GM12872 (cell line): Measurements from ENCODE around the gene HINT3.

Source experiments
- CTCF ChIP-seq: IDR thresholded peaks from 3 replicates; pipeline ENCODE4 v1.5.1; 2011; ENCODE audit warnings: low read depth, mild to moderate bottlenecking, low read length, moderate library complexity; ENCODE audit not compliant: insufficient read depth

The HINT3 gene

GRCh38 chr6:125957845-125958244 lies 1.3 kb downstream of the HINT3 start:
- TF ChIP-seq CTCF, result no peak

DNA sequence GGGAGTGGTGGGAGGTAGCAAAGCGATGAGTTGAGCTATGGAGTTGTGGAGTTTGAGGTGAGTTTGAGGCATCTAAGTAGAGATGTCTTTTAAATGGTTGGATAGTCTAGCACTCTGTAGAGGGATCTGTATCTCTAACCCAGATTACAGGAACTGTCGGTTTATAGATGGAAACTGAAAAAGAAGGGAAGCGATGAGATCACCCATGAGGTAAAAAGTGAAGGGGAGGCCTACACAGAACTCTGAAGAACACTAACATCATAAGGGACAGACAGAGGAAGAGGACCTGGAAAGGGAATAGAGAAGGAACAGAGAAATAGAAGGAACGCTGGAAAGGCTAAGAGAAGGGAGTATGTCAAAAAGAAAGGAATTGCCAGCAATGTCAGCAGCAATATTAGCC lies 2.5 kb downstream of the HINT3 start:
- no peak for TF ChIP-seq CTCF

- no peak for TF ChIP-seq CTCF
These were observed 4.5 kb downstream of the HINT3 start for GRCh38 chr6:125961117-125961516.

DNA sequence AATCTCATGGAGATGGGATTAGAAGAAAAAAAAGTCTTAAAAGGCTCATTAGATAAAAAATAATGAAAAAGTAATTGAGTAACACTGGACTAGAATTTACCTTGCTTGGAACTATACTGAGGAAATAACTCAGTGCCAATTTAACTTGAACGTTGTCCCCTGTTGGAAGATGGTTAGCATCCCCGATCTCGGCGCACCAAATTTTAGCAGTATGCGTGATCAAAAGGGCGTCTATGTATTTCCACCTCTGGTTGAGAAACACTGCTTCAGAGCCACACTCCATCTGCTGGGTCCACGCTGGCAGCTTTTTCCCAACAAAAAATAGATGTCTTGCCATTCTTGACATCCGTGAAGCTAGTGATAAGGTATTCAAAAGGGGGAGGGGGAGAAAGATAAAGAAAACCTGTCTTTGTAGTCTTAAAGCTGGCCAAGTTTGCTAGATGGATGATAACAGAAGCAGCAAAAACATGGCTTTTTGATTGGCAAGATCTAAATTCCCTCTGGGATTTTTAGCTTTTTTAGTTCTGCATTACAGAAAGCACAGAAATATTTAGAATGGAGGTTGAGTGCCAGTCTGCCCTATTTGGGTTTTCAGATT lies 6.4 kb downstream of the HINT3 start:
- no peak for TF ChIP-seq CTCF

DNA sequence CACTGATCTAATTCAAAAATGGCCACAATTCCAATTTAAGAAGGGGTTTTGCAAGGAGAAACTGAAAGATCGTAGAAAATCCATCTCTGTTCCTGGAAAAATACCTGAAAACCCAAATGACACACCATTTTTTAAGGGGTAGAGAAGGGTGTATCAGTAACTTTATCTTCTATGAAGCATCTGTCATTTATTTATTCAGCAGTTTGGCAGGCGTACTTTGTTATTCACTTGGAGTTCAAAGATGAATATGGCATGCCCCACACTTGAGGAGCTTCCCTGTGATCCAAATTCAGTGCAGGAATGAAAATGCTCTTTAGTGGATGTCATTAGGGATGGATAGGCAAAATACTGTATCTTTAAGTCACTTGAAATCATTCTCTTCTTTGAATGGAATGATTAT lies 7.2 kb downstream of the HINT3 start:
- no peak for TF ChIP-seq CTCF

DNA sequence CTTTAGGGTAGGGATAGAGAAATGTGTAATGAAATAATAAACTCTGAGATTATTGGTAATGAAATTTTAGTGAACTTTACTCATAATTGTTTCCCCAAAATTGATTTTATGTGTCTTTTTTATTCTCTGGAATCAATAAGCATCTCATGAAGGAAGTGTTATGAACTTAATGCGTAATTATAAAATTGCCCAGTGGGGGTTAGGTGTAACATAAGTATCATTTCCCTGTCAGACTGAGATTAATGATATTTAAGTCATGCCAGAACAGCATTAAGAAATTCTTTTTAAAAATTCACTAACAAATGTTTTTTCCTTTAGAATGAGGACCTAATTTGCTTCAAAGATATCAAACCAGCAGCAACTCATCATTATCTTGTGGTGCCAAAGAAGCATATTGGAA lies 10.0 kb downstream of the HINT3 start:
- TF ChIP-seq CTCF, result no peak

DNA sequence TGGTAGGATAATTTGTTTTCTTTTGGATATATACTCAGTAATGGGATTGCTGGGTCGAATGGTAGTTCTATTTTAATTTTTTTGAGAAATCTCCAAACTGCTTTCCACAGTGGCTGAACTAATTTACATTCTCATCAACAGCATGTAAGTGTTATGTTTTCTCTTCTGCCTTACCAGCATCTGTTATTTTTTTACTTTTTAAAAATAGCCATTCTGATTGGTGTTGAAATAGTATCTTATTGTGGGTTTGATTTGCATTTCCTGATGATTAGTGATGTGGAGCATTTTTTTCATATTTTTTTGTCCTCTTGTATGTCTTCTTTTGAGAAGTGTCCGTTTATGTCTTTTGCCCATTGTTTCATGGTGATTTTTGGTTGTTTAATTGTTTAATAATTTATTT lies 11.9 kb downstream of the HINT3 start:
- TF ChIP-seq CTCF, result no peak
